Measurements from ENCODE around the gene TMED4. TPM values are rescaled to one million over a fixed set of nuclear protein-coding genes. Genes with fewer than 3 reads are reported as not detected.

TMED4 gene
- total RNA-seq, 2 experiments from 2014 or later: 68.6 to 80.5 TPM

DNA sequence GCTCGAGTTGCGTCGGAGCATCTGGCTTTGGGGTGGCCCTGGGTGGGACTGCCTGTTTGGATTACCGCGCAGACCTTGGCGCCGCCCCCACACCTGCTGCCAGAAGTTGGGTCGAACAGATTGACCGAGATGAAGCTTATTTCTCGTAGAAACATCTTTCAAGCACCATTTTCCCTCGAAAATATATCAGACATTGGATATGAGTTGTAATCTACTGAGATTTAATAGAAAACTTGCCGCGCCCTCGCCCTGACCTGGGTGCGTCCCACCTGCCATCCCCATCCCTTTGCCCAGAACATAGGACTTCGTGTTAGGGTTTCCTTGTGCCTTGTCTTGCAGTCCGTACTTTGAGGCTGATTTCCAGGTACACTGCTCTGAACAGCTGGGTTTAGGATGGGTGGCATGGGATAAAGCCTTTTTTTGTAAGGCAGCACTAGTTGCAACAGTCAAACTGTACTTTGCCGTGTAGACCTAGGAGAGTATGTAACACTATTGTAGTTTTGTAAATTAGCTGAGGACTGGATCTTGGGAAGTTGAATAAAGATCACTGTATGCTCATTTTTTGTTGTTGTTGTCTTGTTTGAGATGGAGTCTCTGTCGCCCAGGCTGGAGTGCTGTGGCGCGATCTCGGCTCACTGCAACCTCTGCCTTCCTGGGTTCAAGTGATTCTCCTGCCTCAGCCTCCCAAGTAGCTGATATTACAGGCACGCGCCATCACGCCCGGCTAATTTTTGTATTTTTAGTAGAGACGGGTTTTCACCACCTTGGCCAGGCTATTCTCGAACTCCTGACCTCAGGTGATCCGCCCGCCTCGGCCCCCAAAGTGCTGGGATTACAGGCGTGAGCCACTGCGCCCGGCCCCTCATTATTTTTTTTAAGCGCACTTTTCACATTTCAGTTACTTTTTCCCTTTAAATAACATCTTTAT is 25.4 kb upstream of the TMED4 start:
- H3K4me1 ChIP-seq (ENCODE audit: insufficient read depth, low read length, poor library complexity, severe bottlenecking): peaks cover 27% of the 10 kb centered on the region
- no peak for DNase-seq (ENCODE audit: low spot score)
- H2AFZ ChIP-seq (ENCODE audit: low read length): peak overlapping the region; percentile 54; the same call in 1 of the 2 replicates
- peak overlapping the region; percentile 71 for H3K27ac ChIP-seq (ENCODE audit: low read depth, low read length, poor library complexity, severe bottlenecking)
- TF ChIP-seq EZH2phosphoT487 (IDR thresholded peaks at IDR 0.05; ENCODE audit: borderline replicate concordance, low read depth, low read length): no peak
- TF ChIP-seq, protein P1, sequence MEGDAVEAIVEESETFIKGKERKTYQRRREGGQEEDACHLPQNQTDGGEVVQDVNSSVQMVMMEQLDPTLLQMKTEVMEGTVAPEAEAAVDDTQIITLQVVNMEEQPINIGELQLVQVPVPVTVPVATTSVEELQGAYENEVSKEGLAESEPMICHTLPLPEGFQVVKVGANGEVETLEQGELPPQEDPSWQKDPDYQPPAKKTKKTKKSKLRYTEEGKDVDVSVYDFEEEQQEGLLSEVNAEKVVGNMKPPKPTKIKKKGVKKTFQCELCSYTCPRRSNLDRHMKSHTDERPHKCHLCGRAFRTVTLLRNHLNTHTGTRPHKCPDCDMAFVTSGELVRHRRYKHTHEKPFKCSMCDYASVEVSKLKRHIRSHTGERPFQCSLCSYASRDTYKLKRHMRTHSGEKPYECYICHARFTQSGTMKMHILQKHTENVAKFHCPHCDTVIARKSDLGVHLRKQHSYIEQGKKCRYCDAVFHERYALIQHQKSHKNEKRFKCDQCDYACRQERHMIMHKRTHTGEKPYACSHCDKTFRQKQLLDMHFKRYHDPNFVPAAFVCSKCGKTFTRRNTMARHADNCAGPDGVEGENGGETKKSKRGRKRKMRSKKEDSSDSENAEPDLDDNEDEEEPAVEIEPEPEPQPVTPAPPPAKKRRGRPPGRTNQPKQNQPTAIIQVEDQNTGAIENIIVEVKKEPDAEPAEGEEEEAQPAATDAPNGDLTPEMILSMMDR (conservative IDR thresholded peaks at IDR 0.05; ENCODE audit: low read length): no peak
- H3K4me2 ChIP-seq (ENCODE audit: low read length): peak overlapping the region; percentile 91
- ChIA-PET CTCF (ENCODE audit: unreplicated experiment) (interaction anchor here (0.9 kb wide), 1 partner anchor 237 kb away, joined by 3 read pairs; no protein-coding TSS in a partner anchor), POLR2A (interaction anchor here (0.6 to 2.2 kb wide), 11 partner anchors 9 to 268 kb away, joined by 3 to 8 read pairs (median 5); no protein-coding TSS in a partner anchor)
- peak overlapping the region; percentile 77 for H3K4me3 ChIP-seq (ENCODE audit: low read depth, low read length, poor library complexity, severe bottlenecking)
- H3K9me2 ChIP-seq (ENCODE audit: insufficient read depth, low read length): no peaks in the 10 kb centered on the region
- peaks cover 55% of the 10 kb centered on the region for H3K79me2 ChIP-seq (ENCODE audit: insufficient read depth, low read depth, low read length)
- H3K9me3 ChIP-seq (ENCODE audit: low read length): no peaks in the 10 kb centered on the region
- BruUV-seq (replicated peaks): TSS peak; percentile 89
- intact Hi-C loops (cut with micrococcal nuclease; ENCODE audit: unreplicated experiment): loop anchor here (2.0 kb wide), 1 partner anchor 393 kb away; the partner anchor contains the start of gene CCM2
- H3K36me3 ChIP-seq (ENCODE audit: insufficient read depth, low read length): peaks cover 21% of the 10 kb centered on the region; the same call in 1 of the 2 replicates
- peaks cover 7% of the 10 kb centered on the region; the same call in 1 of the 2 replicates for H4K20me1 ChIP-seq (ENCODE audit: insufficient read depth, low read length)

DNA sequence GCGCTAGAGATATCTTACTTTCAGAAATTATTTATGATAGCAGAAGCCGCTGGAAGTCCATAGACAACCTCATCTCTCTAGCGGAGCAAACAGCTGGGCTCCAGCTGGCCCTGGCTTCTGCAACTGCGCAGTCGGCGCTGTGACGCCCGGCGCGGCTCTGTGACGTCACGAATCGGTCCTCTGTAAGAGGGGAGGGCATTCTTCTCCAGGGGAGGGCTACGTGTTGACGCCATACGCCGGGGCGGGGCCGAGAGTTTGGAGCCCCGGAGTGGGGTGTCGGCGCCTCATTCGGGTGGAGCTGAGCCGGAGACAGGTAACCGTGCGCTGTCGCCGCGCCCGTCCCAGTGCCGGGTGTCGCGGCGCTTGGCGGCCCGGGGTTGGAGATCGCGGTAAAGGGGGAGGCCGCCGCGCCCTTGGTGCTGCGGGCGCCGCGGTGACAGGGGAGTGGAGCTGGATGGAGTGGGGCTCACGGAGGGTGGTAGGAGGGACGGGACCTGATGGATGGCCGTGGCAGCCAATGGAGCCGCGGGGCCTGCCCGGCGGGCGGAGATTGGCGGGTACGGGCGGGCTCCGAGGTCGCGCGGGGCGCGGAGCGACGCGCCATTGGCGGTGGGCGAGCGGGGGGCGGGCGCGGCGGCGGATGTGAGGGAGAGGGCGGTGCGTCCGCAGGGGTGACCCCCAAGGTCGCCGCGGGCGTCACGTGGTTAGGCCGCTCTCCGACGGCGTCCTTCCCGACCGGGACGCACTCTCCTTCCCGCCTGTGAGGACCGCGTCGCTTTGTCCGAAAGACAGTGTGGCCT is 24.5 kb upstream of the TMED4 start, which contains the start of gene OGDH:
TSS of gene OGDH (plus strand) at position 287 of the 800 bp plus-strand sequence. CDS start 17,717 bp downstream, outside the sequence.
- Histone ChIP-seq H3K4me1 (ENCODE audit: insufficient read depth, low read length, poor library complexity, severe bottlenecking) (peaks cover 33% of the 10 kb centered on the region), H3K27ac (ENCODE audit: low read depth, low read length, poor library complexity, severe bottlenecking) (peak within 1 kb of the TSS; percentile 71), H3K9me3 (ENCODE audit: low read length) (no peaks in the 10 kb centered on the region), H3K4me2 (ENCODE audit: low read length) (peak within 1 kb of the TSS; percentile 95), H3K4me3 (ENCODE audit: low read depth, low read length, poor library complexity, severe bottlenecking) (peak within 1 kb of the TSS; percentile 77), H3K9me2 (ENCODE audit: insufficient read depth, low read length) (no peaks in the 10 kb centered on the region), H2AFZ (ENCODE audit: low read length) (peak within 1 kb of the TSS; percentile 63), H3K79me2 (ENCODE audit: insufficient read depth, low read depth, low read length) (peaks cover 47% of the 10 kb centered on the region), H4K20me1 (ENCODE audit: insufficient read depth, low read length) (peaks cover 7% of the 10 kb centered on the region; the same call in 1 of the 2 replicates), H3K36me3 (ENCODE audit: insufficient read depth, low read length) (peaks cover 21% of the 10 kb centered on the region; the same call in 1 of the 2 replicates)
- peak; percentile 99 for DNase-seq (ENCODE audit: low spot score)
- TF ChIP-seq, protein P1 (conservative IDR thresholded peaks at IDR 0.05; ENCODE audit: low read length): no peak
- no peak for TF ChIP-seq EZH2phosphoT487 (IDR thresholded peaks at IDR 0.05; ENCODE audit: borderline replicate concordance, low read depth, low read length)
- BruUV-seq (replicated peaks): no TSS peak
- intact Hi-C loops (cut with micrococcal nuclease; ENCODE audit: unreplicated experiment): loop anchor here (1.0 to 2.0 kb wide), 4 partner anchors 142 to 394 kb away; partner anchors contain the start of genes CCM2, H2AZ2, PPIA and ZMIZ2
- ChIA-PET POLR2A (interaction anchor here (1.1 to 2.2 kb wide), 9 partner anchors 10 to 191 kb away, joined by 3 to 8 read pairs (median 5); no protein-coding TSS in a partner anchor), CTCF (ENCODE audit: unreplicated experiment) (interaction anchor here (0.9 kb wide), 1 partner anchor 238 kb away, joined by 3 read pairs; no protein-coding TSS in a partner anchor)
